Suprapubic skin (tissue), 3 donors: ENCODE data around the gene CERS3.

ENCODE experiments used
- POLR2AphosphoS5 ChIP-seq, 3 donors: sonication (generic); formaldehyde crosslinking; IDR thresholded peaks; one replicate each; pipeline ENCODE4 v1.6.1; 2017; ENCODE audit warnings: antibody characterized with exemption in 3 of 3
- TF ChIP-seq, protein P1 (sequence below), 2 donors: fragments of 200-600 bp in 1 of 2; fragments of 450-650 bp in 1 of 2; sonication (generic) in 1 of 2; IDR thresholded peaks; one replicate each; pipeline ENCODE4 v1.5.1; 2016 to 2019; ENCODE audit warnings: antibody characterized with exemption in 2 of 2, mild to moderate bottlenecking in 1 of 2, moderate library complexity in 1 of 2

DNA sequence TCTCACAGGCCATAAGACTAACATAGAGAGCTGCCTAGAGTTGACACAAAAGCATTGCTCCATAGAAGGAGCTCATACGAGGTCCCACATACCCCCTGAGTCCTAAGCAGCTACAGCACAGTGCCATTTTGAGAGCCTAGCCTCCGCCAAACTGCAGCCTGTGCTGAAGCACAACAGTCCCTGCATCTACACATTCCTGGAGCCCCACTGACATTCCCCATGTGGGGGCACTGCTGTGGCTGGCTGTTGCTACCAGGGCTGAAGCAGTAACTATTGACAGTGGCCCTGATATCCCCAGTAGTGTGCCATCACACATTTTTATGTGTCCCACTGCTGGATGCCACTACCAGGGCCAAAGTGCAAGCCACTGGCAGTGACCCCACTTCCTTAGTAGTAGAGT is 80.3 kb downstream of the CERS3 start:
- TF ChIP-seq, protein P1, sequence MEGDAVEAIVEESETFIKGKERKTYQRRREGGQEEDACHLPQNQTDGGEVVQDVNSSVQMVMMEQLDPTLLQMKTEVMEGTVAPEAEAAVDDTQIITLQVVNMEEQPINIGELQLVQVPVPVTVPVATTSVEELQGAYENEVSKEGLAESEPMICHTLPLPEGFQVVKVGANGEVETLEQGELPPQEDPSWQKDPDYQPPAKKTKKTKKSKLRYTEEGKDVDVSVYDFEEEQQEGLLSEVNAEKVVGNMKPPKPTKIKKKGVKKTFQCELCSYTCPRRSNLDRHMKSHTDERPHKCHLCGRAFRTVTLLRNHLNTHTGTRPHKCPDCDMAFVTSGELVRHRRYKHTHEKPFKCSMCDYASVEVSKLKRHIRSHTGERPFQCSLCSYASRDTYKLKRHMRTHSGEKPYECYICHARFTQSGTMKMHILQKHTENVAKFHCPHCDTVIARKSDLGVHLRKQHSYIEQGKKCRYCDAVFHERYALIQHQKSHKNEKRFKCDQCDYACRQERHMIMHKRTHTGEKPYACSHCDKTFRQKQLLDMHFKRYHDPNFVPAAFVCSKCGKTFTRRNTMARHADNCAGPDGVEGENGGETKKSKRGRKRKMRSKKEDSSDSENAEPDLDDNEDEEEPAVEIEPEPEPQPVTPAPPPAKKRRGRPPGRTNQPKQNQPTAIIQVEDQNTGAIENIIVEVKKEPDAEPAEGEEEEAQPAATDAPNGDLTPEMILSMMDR (IDR thresholded peaks at IDR 0.05) = no peak
- TF ChIP-seq POLR2AphosphoS5 (IDR thresholded peaks at IDR 0.05) = no peak
